ENCODE results near the gene WLS. TPM values are rescaled to one million over a fixed set of nuclear protein-coding genes. Genes with fewer than 3 reads are reported as not detected.

Gene WLS
- total and polyA plus RNA-seq, 4 donors = 27.3 to 128 (median 71.7) TPM

GRCh38 chr1:68221001-68221979 lies 11.0 kb downstream of the WLS start:
- Histone ChIP-seq H3K36me3 (ENCODE audit: control insufficient read depth in 4 of 4, insufficient read depth in 4 of 4, low read length in 4 of 4) (peaks cover 0 to 3% (median 0%) of the 10 kb centered on the region in 4 donors), H3K9ac (ENCODE audit: insufficient read depth in 1 of 2, low read length in 2 of 2) (no peak overlapping the region), H3K4me1 (ENCODE audit: control insufficient read depth in 5 of 5, insufficient read depth in 5 of 5, low read length in 5 of 5) (peaks cover 0 to 25% (median 12%) of the 10 kb centered on the region in 5 donors), H3K27me3 (ENCODE audit: control insufficient read depth in 3 of 3, insufficient read depth in 3 of 3, low read length in 2 of 3) (no peaks in the 10 kb centered on the region), H3K4me3 (no peak overlapping the region), H3K9me3 (ENCODE audit: control insufficient read depth in 4 of 4, insufficient read depth in 3 of 4, low read length in 3 of 4) (no peaks in the 10 kb centered on the region), H3K27ac (ENCODE audit: low read depth in 1 of 2, low read length in 1 of 2) (no peak overlapping the region)
- ATAC-seq (ENCODE audit: insufficient read depth, low FRiP score) (no peak), DNase-seq (no peak)
- 66 to 81% methylated on average over 4 of the region's 4 CpGs for WGBS, 2 donors
- TF ChIP-seq, protein P1, sequence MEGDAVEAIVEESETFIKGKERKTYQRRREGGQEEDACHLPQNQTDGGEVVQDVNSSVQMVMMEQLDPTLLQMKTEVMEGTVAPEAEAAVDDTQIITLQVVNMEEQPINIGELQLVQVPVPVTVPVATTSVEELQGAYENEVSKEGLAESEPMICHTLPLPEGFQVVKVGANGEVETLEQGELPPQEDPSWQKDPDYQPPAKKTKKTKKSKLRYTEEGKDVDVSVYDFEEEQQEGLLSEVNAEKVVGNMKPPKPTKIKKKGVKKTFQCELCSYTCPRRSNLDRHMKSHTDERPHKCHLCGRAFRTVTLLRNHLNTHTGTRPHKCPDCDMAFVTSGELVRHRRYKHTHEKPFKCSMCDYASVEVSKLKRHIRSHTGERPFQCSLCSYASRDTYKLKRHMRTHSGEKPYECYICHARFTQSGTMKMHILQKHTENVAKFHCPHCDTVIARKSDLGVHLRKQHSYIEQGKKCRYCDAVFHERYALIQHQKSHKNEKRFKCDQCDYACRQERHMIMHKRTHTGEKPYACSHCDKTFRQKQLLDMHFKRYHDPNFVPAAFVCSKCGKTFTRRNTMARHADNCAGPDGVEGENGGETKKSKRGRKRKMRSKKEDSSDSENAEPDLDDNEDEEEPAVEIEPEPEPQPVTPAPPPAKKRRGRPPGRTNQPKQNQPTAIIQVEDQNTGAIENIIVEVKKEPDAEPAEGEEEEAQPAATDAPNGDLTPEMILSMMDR (IDR thresholded peaks at IDR 0.05; ENCODE audit: control extremely low read depth, extremely low read depth) = no peak

DNA sequence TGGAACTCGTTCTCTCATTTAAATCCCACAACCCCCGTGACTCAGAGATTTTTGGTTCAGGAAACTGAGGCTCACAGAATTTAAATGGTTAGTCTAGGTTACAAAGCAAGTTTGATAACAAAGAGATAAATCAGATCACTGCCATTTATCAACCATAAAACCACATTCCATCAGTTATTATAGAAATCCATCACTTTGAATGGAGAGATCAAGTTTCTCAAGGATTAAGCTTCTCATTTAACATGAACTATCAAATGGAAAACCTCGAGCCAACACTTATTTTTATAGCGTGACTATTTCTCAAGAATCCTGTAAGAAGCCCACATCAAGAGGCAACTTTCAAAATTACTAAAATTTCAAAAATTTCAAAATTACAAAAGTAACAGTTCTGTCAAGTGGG lies 11.9 kb downstream of the WLS start:
- ATAC-seq (ENCODE audit: insufficient read depth, low FRiP score) = no peak
- 60 to 88% methylated on average over 4 of the region's 4 CpGs for WGBS, 2 donors
- Histone ChIP-seq H3K4me1 (ENCODE audit: control insufficient read depth in 5 of 5, insufficient read depth in 5 of 5, low read length in 5 of 5) (peaks cover 0 to 34% (median 14%) of the 10 kb centered on the region in 5 donors), H3K27me3 (ENCODE audit: control insufficient read depth in 3 of 3, insufficient read depth in 3 of 3, low read length in 2 of 3) (no peaks in the 10 kb centered on the region), H3K27ac (ENCODE audit: low read depth in 1 of 2, low read length in 1 of 2) (no peak overlapping the region), H3K36me3 (ENCODE audit: control insufficient read depth in 4 of 4, insufficient read depth in 4 of 4, low read length in 4 of 4) (no peaks in the 10 kb centered on the region), H3K9me3 (ENCODE audit: control insufficient read depth in 4 of 4, insufficient read depth in 3 of 4, low read length in 3 of 4) (no peaks in the 10 kb centered on the region), H3K9ac (ENCODE audit: insufficient read depth in 1 of 2, low read length in 2 of 2) (no peak overlapping the region), H3K4me3 (no peak overlapping the region)
- TF ChIP-seq, protein P1 (IDR thresholded peaks at IDR 0.05; ENCODE audit: control extremely low read depth, extremely low read depth) = no peak
- no peak for DNase-seq

- Histone ChIP-seq H3K27me3 (ENCODE audit: control insufficient read depth in 3 of 3, insufficient read depth in 3 of 3, low read length in 2 of 3) (no peaks in the 10 kb centered on the region), H3K4me1 (ENCODE audit: control insufficient read depth in 5 of 5, insufficient read depth in 5 of 5, low read length in 5 of 5) (peaks cover 5 to 51% (median 20%) of the 10 kb centered on the region in 5 donors), H3K36me3 (ENCODE audit: control insufficient read depth in 4 of 4, insufficient read depth in 4 of 4, low read length in 4 of 4) (no peaks in the 10 kb centered on the region), H3K9me3 (ENCODE audit: control insufficient read depth in 4 of 4, insufficient read depth in 3 of 4, low read length in 3 of 4) (no peaks in the 10 kb centered on the region), H3K27ac (ENCODE audit: low read depth in 1 of 2, low read length in 1 of 2) (no peak overlapping the region), H3K4me3 (no peak overlapping the region), H3K9ac (ENCODE audit: insufficient read depth in 1 of 2, low read length in 2 of 2) (peak overlapping the region in 1 of 2 donors; percentile 18)
- ATAC-seq (ENCODE audit: insufficient read depth, low FRiP score) = no peak
- no peak for DNase-seq
- TF ChIP-seq, protein P1 (IDR thresholded peaks at IDR 0.05; ENCODE audit: control extremely low read depth, extremely low read depth) = no peak
- 68 to 69% methylated on average over 5 of the region's 5 CpGs for WGBS, 2 donors
These were observed 13.8 kb downstream of the WLS start for GRCh38 chr1:68218490-68218889.

Measured in lung (tissue), 12 donors.